ENCODE results near the gene NLGN1. TPM values are rescaled to one million over a fixed set of nuclear protein-coding genes. Genes with fewer than 3 reads are reported as not detected.

NLGN1 gene
- total and polyA plus RNA-seq, 11 donors, result 1.8 to 27.6 (median 15.5) TPM

GRCh38 chr3:173632945-173633344 lies 235.4 kb downstream of the NLGN1 start:
- TF ChIP-seq, protein P1, sequence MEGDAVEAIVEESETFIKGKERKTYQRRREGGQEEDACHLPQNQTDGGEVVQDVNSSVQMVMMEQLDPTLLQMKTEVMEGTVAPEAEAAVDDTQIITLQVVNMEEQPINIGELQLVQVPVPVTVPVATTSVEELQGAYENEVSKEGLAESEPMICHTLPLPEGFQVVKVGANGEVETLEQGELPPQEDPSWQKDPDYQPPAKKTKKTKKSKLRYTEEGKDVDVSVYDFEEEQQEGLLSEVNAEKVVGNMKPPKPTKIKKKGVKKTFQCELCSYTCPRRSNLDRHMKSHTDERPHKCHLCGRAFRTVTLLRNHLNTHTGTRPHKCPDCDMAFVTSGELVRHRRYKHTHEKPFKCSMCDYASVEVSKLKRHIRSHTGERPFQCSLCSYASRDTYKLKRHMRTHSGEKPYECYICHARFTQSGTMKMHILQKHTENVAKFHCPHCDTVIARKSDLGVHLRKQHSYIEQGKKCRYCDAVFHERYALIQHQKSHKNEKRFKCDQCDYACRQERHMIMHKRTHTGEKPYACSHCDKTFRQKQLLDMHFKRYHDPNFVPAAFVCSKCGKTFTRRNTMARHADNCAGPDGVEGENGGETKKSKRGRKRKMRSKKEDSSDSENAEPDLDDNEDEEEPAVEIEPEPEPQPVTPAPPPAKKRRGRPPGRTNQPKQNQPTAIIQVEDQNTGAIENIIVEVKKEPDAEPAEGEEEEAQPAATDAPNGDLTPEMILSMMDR (IDR thresholded peaks at IDR 0.05), result no peak
- TF ChIP-seq POLR2A (IDR thresholded peaks at IDR 0.05), result no peak
- Histone ChIP-seq H3K27me3 (no peaks in the 10 kb centered on the region), H3K4me3 (no peak overlapping the region), H3K4me1 (peaks cover 0 to 19% (median under 1%) of the 10 kb centered on the region in 12 donors), H3K9me3 (no peaks in the 10 kb centered on the region), H3K27ac (no peak overlapping the region), H3K36me3 (no peaks in the 10 kb centered on the region)
- intact Hi-C loops (cut with DNase I), result no loop called here
- ATAC-seq, result no peak
- no peak for DNase-seq

- no peaks in the 10 kb centered on the region for H3K9me3 ChIP-seq
- DNase-seq (no peak), ATAC-seq (no peak)
- no peaks in the 10 kb centered on the region for H3K27me3 ChIP-seq
- H3K4me1 ChIP-seq, result peaks cover 0 to 9% (median 0%) of the 10 kb centered on the region in 12 donors
- H3K36me3 ChIP-seq, result no peaks in the 10 kb centered on the region
- WGBS, 4 donors, result 81 to 92% (median 83%) methylated on average over 6 of the region's 6 CpGs
- no peak overlapping the region for H3K4me3 ChIP-seq
- H3K27ac ChIP-seq, result no peak overlapping the region
- TF ChIP-seq, protein P1 (IDR thresholded peaks at IDR 0.05), result no peak
- no peak for TF ChIP-seq POLR2A (IDR thresholded peaks at IDR 0.05)
- intact Hi-C loops (cut with DNase I), result no loop called here
These were observed 238.3 kb downstream of the NLGN1 start for GRCh38 chr3:173635826-173636225.

GRCh38 chr3:173639098-173639497 lies 241.6 kb downstream of the NLGN1 start:
- no peak for DNase-seq
- Histone ChIP-seq H3K4me1 (no peaks in the 10 kb centered on the region), H3K36me3 (no peaks in the 10 kb centered on the region), H3K9me3 (peaks cover 0 to 4% (median 0%) of the 10 kb centered on the region in 12 donors), H3K4me3 (no peak overlapping the region), H3K27ac (no peak overlapping the region), H3K27me3 (no peaks in the 10 kb centered on the region)
- WGBS, 4 donors, result 37 to 61% (median 59%) methylated on average over 2 of the region's 2 CpGs
- TF ChIP-seq POLR2A (IDR thresholded peaks at IDR 0.05), result no peak
- TF ChIP-seq, protein P1 (IDR thresholded peaks at IDR 0.05), result no peak
- intact Hi-C loops (cut with DNase I), result no loop called here
- peak in 1 of 4 donors; percentile 47 for ATAC-seq

DNA sequence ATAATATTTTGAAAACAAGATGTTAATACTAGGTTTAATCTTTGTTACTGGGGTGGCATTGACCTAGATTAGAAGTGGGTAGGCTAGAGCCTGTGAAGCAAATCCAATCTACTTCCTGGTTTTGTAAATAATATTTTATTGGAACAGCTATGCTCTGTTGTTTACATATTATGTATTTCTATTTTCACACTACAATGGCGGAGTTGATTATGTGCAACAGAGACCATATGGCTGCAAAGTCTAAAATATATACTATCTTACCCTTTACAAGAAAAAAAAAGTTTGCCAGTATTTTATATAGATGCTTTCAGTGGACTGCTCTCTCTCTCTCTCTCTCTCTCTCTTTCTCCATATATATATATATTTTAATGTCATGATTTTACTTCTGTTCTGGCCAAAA lies 244.2 kb downstream of the NLGN1 start:
- H3K27me3 ChIP-seq, result no peaks in the 10 kb centered on the region
- intact Hi-C loops (cut with DNase I), result no loop called here
- no peak overlapping the region for H3K4me3 ChIP-seq
- H3K27ac ChIP-seq, result no peak overlapping the region
- no peak for TF ChIP-seq POLR2A (IDR thresholded peaks at IDR 0.05)
- TF ChIP-seq, protein P1 (IDR thresholded peaks at IDR 0.05), result no peak
- DNase-seq (no peak), ATAC-seq (no peak)
- H3K9me3 ChIP-seq, result peaks cover 0 to 4% (median 0%) of the 10 kb centered on the region in 12 donors
- 98 to 100% (median 98%) methylated on average over 1 of the region's 1 CpG for WGBS, 4 donors
- H3K36me3 ChIP-seq, result no peaks in the 10 kb centered on the region
- no peaks in the 10 kb centered on the region for H3K4me1 ChIP-seq

Measured in heart left ventricle (tissue), 16 donors.